ENCODE results near the gene COL11A2. TPM values are rescaled to one million over a fixed set of nuclear protein-coding genes. Genes with fewer than 3 reads are reported as not detected.
A peak's percentile ranks its signal among the peaks of the same experiment; 100 is the strongest.

Gene COL11A2
- total and polyA plus RNA-seq, 2 of the 13 experiments (the other 11 are each of a cell fraction or from before 2014, with no cell fraction given) = 0.55 TPM

DNA sequence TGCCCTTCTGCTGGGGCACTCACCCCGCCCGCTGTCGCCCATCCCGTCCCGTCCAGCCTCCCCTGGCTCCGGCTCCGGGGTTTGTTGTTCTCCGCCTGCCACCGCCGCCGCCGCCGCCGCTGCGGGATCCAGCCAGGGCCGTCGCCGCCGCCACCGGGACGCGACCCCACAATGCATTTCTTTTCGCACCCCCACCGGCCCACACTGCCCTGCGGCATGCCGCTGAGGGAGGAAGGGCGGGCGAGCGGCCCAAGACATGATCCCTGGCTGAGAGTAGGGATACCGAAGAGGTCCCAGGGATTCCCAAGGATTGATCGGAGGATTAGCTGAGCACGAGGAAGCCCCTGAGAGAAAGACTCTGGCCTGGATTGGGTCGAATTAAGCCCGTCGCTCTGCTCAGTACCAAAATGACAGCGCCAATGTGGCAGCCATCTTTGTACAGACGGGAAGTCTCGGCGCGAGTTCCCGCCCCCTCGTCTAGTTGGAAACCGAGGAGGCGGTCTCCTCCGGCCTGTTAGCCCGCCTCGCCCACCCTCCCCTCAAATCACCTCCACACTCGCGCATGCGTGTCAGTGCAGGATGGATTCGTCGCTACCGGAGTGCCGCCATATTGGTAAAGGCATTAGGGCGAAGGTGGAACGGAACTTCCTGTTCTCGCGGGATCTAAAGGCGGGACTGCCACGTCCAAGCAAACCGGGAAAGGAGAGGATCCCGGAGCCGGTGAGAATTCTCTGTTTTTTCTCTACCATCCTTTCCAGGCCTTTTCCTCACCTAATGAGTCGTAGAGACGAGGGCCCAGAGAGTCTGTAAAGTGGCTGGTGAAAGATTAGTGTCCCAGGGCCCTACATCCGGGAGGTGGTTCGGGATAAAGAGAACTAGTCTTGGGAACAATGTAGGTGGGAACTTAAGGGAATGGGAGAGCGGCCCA lies 8.2 kb upstream of the COL11A2 start, which contains the start of the genes RXRB and SLC39A7 (continued):
- no peak for TF ChIP-seq ZBTB40 (IDR thresholded peaks at IDR 0.05)
- peak; percentile 90 for TF ChIP-seq ZBTB40 (CRISPR knock-in tag; IDR thresholded peaks at IDR 0.05)
- TF ChIP-seq ZNF839 (CRISPR knock-in tag; IDR thresholded peaks at IDR 0.05; ENCODE audit: borderline replicate concordance) = no peak
- TF ChIP-seq ZNF792 (CRISPR knock-in tag; IDR thresholded peaks at IDR 0.05) = no peak; the same call in 1 of the 2 replicates
- peak; percentile 86; the same call in 1 of the 2 replicates for TF ChIP-seq SATB2 (CRISPR knock-in tag; IDR thresholded peaks at IDR 0.05)
- TF ChIP-seq, protein P1, sequence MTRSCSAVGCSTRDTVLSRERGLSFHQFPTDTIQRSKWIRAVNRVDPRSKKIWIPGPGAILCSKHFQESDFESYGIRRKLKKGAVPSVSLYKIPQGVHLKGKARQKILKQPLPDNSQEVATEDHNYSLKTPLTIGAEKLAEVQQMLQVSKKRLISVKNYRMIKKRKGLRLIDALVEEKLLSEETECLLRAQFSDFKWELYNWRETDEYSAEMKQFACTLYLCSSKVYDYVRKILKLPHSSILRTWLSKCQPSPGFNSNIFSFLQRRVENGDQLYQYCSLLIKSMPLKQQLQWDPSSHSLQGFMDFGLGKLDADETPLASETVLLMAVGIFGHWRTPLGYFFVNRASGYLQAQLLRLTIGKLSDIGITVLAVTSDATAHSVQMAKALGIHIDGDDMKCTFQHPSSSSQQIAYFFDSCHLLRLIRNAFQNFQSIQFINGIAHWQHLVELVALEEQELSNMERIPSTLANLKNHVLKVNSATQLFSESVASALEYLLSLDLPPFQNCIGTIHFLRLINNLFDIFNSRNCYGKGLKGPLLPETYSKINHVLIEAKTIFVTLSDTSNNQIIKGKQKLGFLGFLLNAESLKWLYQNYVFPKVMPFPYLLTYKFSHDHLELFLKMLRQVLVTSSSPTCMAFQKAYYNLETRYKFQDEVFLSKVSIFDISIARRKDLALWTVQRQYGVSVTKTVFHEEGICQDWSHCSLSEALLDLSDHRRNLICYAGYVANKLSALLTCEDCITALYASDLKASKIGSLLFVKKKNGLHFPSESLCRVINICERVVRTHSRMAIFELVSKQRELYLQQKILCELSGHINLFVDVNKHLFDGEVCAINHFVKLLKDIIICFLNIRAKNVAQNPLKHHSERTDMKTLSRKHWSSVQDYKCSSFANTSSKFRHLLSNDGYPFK (CRISPR knock-in tag; IDR thresholded peaks at IDR 0.05; ENCODE audit: borderline replicate concordance) = peak; percentile 99
- no peak for TF ChIP-seq ZNF260 (CRISPR knock-in tag; IDR thresholded peaks at IDR 0.05; ENCODE audit: borderline replicate concordance, low read depth)
- TF ChIP-seq NR3C1 (CRISPR knock-in tag; IDR thresholded peaks at IDR 0.05) = no peak
- TF ChIP-seq RBM22 (optimal IDR thresholded peaks at IDR 0.05; ENCODE audit: low read length) = peak; percentile 79
- no peak; the same call in 1 of the 2 replicates for TF ChIP-seq GZF1 (CRISPR knock-in tag; IDR thresholded peaks at IDR 0.05)
- no peak for TF ChIP-seq HNF1B (CRISPR knock-in tag; IDR thresholded peaks at IDR 0.05)
- TF ChIP-seq, protein P2, sequence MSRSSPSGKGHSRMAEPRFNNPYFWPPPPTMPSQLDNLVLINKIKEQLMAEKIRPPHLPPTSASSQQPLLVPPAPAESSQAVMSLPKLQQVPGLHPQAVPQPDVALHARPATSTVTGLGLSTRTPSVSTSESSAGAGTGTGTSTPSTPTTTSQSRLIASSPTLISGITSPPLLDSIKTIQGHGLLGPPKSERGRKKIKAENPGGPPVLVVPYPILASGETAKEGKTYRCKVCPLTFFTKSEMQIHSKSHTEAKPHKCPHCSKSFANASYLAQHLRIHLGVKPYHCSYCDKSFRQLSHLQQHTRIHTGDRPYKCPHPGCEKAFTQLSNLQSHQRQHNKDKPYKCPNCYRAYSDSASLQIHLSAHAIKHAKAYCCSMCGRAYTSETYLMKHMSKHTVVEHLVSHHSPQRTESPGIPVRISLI (CRISPR knock-in tag; IDR thresholded peaks at IDR 0.05; ENCODE audit: borderline replicate concordance) = peak; percentile 48; the same call in 1 of the 2 replicates
- TF ChIP-seq RFXANK (CRISPR knock-in tag; IDR thresholded peaks at IDR 0.05) = peak; percentile 72; the same call in 1 of the 2 replicates
